DOHH2 (cell line): ENCODE data around the gene NUP210.

Source experiments
- EZH2phosphoT487 ChIP-seq: fragments of 200-600 bp; sonication (generic); IDR thresholded peaks from 2 replicates; pipeline ENCODE4 v1.6.1; 2017; ENCODE audit warnings: borderline replicate concordance, mild to moderate bottlenecking, antibody characterized with exemption, low read length, moderate library complexity, mixed read lengths
- TF ChIP-seq, protein P1 (sequence below): fragments of 200-600 bp; sonication (generic); IDR thresholded peaks from one replicate; pipeline ENCODE4 v1.5.1; 2014; ENCODE audit warnings: antibody characterized with exemption, mild to moderate bottlenecking, low read depth, low read length; ENCODE audit not compliant: poor library complexity, severe bottlenecking

DNA sequence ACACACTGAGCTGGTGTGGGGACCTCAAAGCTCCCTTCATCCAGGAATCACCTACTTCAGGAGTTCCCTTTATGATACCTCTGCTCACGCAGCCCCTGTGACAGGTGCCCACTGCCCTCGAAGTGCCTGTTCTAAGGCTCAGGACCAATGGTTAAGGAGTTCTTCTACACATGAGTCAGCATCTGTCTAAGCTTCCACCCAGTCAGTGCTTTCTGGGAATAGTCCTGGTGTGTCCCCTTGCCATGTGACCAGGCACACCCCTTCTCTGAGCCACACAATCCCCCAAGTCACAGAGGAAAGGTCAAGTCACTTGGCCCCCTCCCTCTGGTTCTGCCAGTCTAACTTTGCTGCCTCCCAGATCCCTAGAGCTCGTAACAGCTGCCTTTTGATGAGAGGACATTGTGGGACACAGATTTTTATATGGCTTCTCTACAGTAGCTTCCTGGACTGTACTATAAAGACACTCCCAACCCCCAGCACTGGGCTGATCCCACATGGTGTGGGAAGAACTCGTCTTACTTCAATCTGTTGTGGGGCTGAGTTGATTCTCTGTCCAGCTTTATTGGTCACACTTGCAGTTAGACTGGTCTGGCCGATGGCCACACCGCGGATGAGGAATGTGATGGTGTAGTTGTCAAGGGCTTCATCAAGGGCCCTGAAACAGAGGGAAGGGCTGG lies 78.8 kb downstream of the NUP210 start:
- TF ChIP-seq, protein P1, sequence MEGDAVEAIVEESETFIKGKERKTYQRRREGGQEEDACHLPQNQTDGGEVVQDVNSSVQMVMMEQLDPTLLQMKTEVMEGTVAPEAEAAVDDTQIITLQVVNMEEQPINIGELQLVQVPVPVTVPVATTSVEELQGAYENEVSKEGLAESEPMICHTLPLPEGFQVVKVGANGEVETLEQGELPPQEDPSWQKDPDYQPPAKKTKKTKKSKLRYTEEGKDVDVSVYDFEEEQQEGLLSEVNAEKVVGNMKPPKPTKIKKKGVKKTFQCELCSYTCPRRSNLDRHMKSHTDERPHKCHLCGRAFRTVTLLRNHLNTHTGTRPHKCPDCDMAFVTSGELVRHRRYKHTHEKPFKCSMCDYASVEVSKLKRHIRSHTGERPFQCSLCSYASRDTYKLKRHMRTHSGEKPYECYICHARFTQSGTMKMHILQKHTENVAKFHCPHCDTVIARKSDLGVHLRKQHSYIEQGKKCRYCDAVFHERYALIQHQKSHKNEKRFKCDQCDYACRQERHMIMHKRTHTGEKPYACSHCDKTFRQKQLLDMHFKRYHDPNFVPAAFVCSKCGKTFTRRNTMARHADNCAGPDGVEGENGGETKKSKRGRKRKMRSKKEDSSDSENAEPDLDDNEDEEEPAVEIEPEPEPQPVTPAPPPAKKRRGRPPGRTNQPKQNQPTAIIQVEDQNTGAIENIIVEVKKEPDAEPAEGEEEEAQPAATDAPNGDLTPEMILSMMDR = no peak
- TF ChIP-seq EZH2phosphoT487 = no peak
